K562 (cell line): ENCODE results near the gene CRYBA1. TPM values are rescaled to one million over a fixed set of nuclear protein-coding genes. Genes with fewer than 3 reads are reported as not detected.

Experiments
- COPS2 ChIP-seq: fragments of 450-650 bp; conservative IDR thresholded peaks from 2 replicates; pipeline ENCODE4 v1.6.1; 2016; ENCODE audit warnings: mild to moderate bottlenecking, moderate library complexity
- ELK1 ChIP-seq: sonication (generic); formaldehyde crosslinking; IDR thresholded peaks from 2 replicates; pipeline ENCODE4 v1.8.1; 2022; ENCODE audit warnings: missing genetic modification reagents
- MCM5 ChIP-seq: fragments of 450-650 bp; IDR thresholded peaks from 2 replicates; pipeline ENCODE4 v1.6.1; 2016; ENCODE audit warnings: low read depth
- MEIS2 ChIP-seq: fragments of 450-650 bp; IDR thresholded peaks from 2 replicates; pipeline ENCODE4 v1.6.1; 2014; ENCODE audit warnings: mild to moderate bottlenecking; ENCODE audit not compliant: partially characterized antibody
- NR2C2 ChIP-seq, 2 experiments: fragments of 200-800 bp in 1 of 2; sonication (Bioruptor generic) in 1 of 2; sonication (generic) in 1 of 2; formaldehyde crosslinking in 1 of 2; IDR thresholded peaks; 2 replicates each; pipeline versions ENCODE4 v1.6.1 to v1.8.0; 2016 to 2022; ENCODE audit warnings: mild to moderate bottlenecking in 1 of 2, missing compliant biosample characterization in 1 of 2, missing genetic modification characterization in 1 of 2, missing genetic modification reagents in 1 of 2
- TCF15 ChIP-seq: fragments of 250-450 bp; sonication (Bioruptor Pico); IDR thresholded peaks from 2 replicates; pipeline ENCODE4 v1.8.0; 2022; ENCODE audit warnings: moderate library complexity, mild to moderate bottlenecking, inconsistent platforms
- VEZF1 ChIP-seq: fragments of 200-800 bp; sonication (Bioruptor generic); IDR thresholded peaks from 2 replicates; pipeline ENCODE4 v1.6.1; 2017; ENCODE audit warnings: missing genetic modification characterization, missing compliant biosample characterization
- ZBTB11 ChIP-seq, 3 experiments: fragments of 200-800 bp in 1 of 3; fragments of 250-450 bp in 1 of 3; fragments of 450-650 bp in 1 of 3; sonication (Bioruptor Pico) in 1 of 3; sonication (Bioruptor generic) in 1 of 3; formaldehyde crosslinking in 1 of 3; IDR thresholded peaks; 2 replicates each; pipeline versions ENCODE4 v1.6.1 to v1.8.0; 2016 to 2022; ENCODE audit warnings: mild to moderate bottlenecking in 2 of 3, missing genetic modification characterization in 2 of 3, missing compliant biosample characterization in 1 of 3, moderate library complexity in 1 of 3
- ZBTB40 ChIP-seq, 2 experiments: fragments of 450-650 bp in 1 of 2; sonication (generic) in 1 of 2; formaldehyde crosslinking in 1 of 2; IDR thresholded peaks; 2 replicates each; pipeline versions ENCODE4 v1.7.1 to v1.9.0; 2016 to 2022; ENCODE audit warnings: inconsistent platforms in 1 of 2, mild to moderate bottlenecking in 1 of 2, missing genetic modification reagents in 1 of 2
- ZNF41 ChIP-seq: fragments of 250-450 bp; sonication (Bioruptor Pico); conservative IDR thresholded peaks from 2 replicates; pipeline ENCODE4 v1.4.0; 2020; ENCODE audit warnings: mild to moderate bottlenecking
- ZNF668 ChIP-seq: fragments of 250-450 bp; sonication (Bioruptor Pico); IDR thresholded peaks from 2 replicates; pipeline ENCODE4 v1.8.0; 2022; ENCODE audit warnings: mild to moderate bottlenecking, inconsistent platforms
- polyA plus RNA-seq, 8 experiments: library from polyadenylated mRNA; depleted of rRNA in 4 of 8; stranded (reverse) in 5 of 8; unstranded in 3 of 8; fragments of >200 nt; fragmentation: Nextera tagmentation in 2 of 8; fragmentation: Illumina TruSeq in 1 of 8; extraction: Ambion mirVana in 2 of 8; extraction: Trizol in 1 of 8; gene quantifications; 2 replicates each; pipeline versions ENCODE4 v1.2.1 to v1.2.3, GENCODE V29; 2011 to 2014; ENCODE audit warnings: inconsistent platforms in 1 of 8, missing spikeins in 1 of 8
- total RNA-seq, 7 experiments: library from RNA; depleted of rRNA in 6 of 7; stranded (reverse); fragments of >200 nt in 6 of 7; fragmentation: Illumina TruSeq in 2 of 7; extraction: Trizol in 2 of 7; gene quantifications; 2 replicates each; pipeline versions ENCODE4 v1.2.1 to v1.2.3, GENCODE V29; 2011 to 2021; ENCODE audit warnings: low replicate concordance in 1 of 7

CRYBA1 gene
- total and polyA plus RNA-seq, 9 of the 15 experiments (the other 6 are each of a cell fraction or from before 2014, with no cell fraction given), result not detected

GRCh38 chr17:29294580-29294900 lies 47.9 kb downstream of the CRYBA1 start (continued):
- TF ChIP-seq TCF15 (0 out of 2 replicates have a peak, but pooled peaks have one; percentile 83), MCM5 (no peak), COPS2 (no peak), ZBTB11 (CRISPR knock-in tag; IDR thresholded peaks at IDR 0.05) (no peak), ELK1 (CRISPR knock-in tag) (no peak), ZBTB40 (IDR thresholded peaks at IDR 0.05) (peak; percentile 49; the same call in 1 of the 2 replicates), ZBTB40 (CRISPR knock-in tag; IDR thresholded peaks at IDR 0.05) (no peak), MEIS2 (no peak), VEZF1 (CRISPR knock-in tag) (no peak), ZNF668 (CRISPR knock-in tag) (no peak), NR2C2 (CRISPR knock-in tag; IDR thresholded peaks at IDR 0.05) (no peak), NR2C2 (tag; IDR thresholded peaks at IDR 0.05) (peak; percentile 33; the same call in 1 of the 2 replicates), ZNF41 (CRISPR knock-in tag) (no peak)
